Neural cell (in vitro differentiated cells): Measurements from ENCODE around the gene PAPLN.

Experiments
- EP300 ChIP-seq: fragments of 450-650 bp; conservative IDR thresholded peaks from 2 replicates; pipeline ENCODE4 v1.6.1; 2014; ENCODE audit warnings: antibody characterized with exemption, mild to moderate bottlenecking, moderate library complexity; ENCODE audit not compliant: poor library complexity, severe bottlenecking
- MXI1 ChIP-seq: fragments of 450-650 bp; conservative IDR thresholded peaks from 2 replicates; pipeline ENCODE4 v1.6.1; 2014; ENCODE audit warnings: antibody characterized with exemption, mild to moderate bottlenecking; ENCODE audit not compliant: poor library complexity, severe bottlenecking
- POLR2AphosphoS5 ChIP-seq: IDR thresholded peaks from 2 replicates; pipeline ENCODE4 v1.6.1; 2012
- RAD21 ChIP-seq: fragments of 450-650 bp; conservative IDR thresholded peaks from 2 replicates; pipeline ENCODE4 v1.6.1; 2014; ENCODE audit warnings: antibody characterized with exemption, mild to moderate bottlenecking, moderate library complexity
- SMC3 ChIP-seq: fragments of 450-650 bp; conservative IDR thresholded peaks from 2 replicates; pipeline ENCODE4 v1.6.1; 2014; ENCODE audit warnings: antibody characterized with exemption, mild to moderate bottlenecking, moderate library complexity; ENCODE audit not compliant: poor library complexity
- TAF1 ChIP-seq: IDR thresholded peaks from 2 replicates; pipeline ENCODE4 v1.6.1; 2012; ENCODE audit warnings: low read depth
- TF ChIP-seq, protein P1 (sequence below): fragments of 450-650 bp; IDR thresholded peaks from 2 replicates; pipeline ENCODE4 v1.5.1; 2014; ENCODE audit warnings: antibody characterized with exemption, mild to moderate bottlenecking, moderate library complexity; ENCODE audit not compliant: poor library complexity, severe bottlenecking
- TF ChIP-seq, protein P2 (sequence below): IDR thresholded peaks from 2 replicates; pipeline ENCODE4 v1.6.1; 2012; ENCODE audit warnings: borderline replicate concordance

DNA sequence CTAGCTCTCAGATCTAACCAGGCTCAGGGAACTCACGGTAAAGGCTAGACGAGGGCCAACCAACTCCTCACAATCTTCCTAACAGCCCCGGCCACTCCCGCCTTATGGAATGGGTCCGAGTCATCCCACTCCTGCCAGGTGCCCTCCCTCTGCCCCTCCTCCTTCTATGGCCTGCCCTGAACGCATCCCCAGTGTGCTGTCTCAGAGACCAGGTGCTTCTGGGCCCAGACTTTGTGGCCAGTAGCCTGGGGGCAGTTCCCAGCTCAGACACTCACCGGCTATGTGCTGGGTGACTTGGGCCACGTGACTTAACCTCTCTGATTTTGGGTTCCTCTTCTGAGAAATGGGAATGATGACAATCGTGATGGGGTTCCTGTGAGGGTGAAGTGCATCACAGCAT, 22.5 kb downstream of the PAPLN start:
- TF ChIP-seq SMC3, result no peak
- no peak for TF ChIP-seq POLR2AphosphoS5
- TF ChIP-seq TAF1, result no peak
- TF ChIP-seq, protein P1, sequence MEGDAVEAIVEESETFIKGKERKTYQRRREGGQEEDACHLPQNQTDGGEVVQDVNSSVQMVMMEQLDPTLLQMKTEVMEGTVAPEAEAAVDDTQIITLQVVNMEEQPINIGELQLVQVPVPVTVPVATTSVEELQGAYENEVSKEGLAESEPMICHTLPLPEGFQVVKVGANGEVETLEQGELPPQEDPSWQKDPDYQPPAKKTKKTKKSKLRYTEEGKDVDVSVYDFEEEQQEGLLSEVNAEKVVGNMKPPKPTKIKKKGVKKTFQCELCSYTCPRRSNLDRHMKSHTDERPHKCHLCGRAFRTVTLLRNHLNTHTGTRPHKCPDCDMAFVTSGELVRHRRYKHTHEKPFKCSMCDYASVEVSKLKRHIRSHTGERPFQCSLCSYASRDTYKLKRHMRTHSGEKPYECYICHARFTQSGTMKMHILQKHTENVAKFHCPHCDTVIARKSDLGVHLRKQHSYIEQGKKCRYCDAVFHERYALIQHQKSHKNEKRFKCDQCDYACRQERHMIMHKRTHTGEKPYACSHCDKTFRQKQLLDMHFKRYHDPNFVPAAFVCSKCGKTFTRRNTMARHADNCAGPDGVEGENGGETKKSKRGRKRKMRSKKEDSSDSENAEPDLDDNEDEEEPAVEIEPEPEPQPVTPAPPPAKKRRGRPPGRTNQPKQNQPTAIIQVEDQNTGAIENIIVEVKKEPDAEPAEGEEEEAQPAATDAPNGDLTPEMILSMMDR, result no peak
- TF ChIP-seq, protein P2, sequence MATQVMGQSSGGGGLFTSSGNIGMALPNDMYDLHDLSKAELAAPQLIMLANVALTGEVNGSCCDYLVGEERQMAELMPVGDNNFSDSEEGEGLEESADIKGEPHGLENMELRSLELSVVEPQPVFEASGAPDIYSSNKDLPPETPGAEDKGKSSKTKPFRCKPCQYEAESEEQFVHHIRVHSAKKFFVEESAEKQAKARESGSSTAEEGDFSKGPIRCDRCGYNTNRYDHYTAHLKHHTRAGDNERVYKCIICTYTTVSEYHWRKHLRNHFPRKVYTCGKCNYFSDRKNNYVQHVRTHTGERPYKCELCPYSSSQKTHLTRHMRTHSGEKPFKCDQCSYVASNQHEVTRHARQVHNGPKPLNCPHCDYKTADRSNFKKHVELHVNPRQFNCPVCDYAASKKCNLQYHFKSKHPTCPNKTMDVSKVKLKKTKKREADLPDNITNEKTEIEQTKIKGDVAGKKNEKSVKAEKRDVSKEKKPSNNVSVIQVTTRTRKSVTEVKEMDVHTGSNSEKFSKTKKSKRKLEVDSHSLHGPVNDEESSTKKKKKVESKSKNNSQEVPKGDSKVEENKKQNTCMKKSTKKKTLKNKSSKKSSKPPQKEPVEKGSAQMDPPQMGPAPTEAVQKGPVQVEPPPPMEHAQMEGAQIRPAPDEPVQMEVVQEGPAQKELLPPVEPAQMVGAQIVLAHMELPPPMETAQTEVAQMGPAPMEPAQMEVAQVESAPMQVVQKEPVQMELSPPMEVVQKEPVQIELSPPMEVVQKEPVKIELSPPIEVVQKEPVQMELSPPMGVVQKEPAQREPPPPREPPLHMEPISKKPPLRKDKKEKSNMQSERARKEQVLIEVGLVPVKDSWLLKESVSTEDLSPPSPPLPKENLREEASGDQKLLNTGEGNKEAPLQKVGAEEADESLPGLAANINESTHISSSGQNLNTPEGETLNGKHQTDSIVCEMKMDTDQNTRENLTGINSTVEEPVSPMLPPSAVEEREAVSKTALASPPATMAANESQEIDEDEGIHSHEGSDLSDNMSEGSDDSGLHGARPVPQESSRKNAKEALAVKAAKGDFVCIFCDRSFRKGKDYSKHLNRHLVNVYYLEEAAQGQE, result no peak
- TF ChIP-seq RAD21, result no peak
- no peak for TF ChIP-seq EP300
- TF ChIP-seq MXI1, result no peak
